Esophagus muscularis mucosa (tissue), 4 donors: ENCODE results near the gene ANKRD35. TPM values are rescaled to one million over a fixed set of nuclear protein-coding genes. Genes with fewer than 3 reads are reported as not detected.

Experiments used
- DNase-seq: peaks from one replicate; pipeline ENCODE4 v3.0.0-alpha.2; 2017; ENCODE audit errors: extremely low spot score
- H3K27ac ChIP-seq, 4 donors: fragments of 200-600 bp; sonication (generic); replicated peaks in 1 of 4; 1 replicate in 3 of 4; 2 replicates in 1 of 4; pipeline ENCODE4 v1.5.1; 2016 to 2019; ENCODE audit warnings: mild to moderate bottlenecking in 1 of 4
- H3K27me3 ChIP-seq, 4 donors: fragments of 200-600 bp; sonication (generic); one replicate each; pipeline versions ENCODE4 v1.5.1 to v1.6.0; 2016 to 2019
- H3K36me3 ChIP-seq, 4 donors: fragments of 200-600 bp; sonication (generic); one replicate each; pipeline ENCODE4 v1.5.1; 2016 to 2019
- H3K4me1 ChIP-seq, 4 donors: fragments of 200-600 bp; sonication (generic); one replicate each; pipeline ENCODE4 v1.5.1; 2016 to 2019
- H3K4me3 ChIP-seq, 4 donors: fragments of 200-600 bp; sonication (generic); 1 replicate in 2 of 4; 2 replicates in 2 of 4; pipeline ENCODE4 v1.5.1; 2016 to 2019; ENCODE audit warnings: mild to moderate bottlenecking in 4 of 4, moderate library complexity in 1 of 4
- H3K9me3 ChIP-seq, 4 donors: fragments of 200-600 bp; sonication (generic); 1 replicate in 3 of 4; 2 replicates in 1 of 4; pipeline ENCODE4 v1.5.1; 2016 to 2019
- CTCF ChIP-seq, 3 experiments: fragments of 200-600 bp in 2 of 3; fragments of 450-650 bp in 1 of 3; sonication (generic) in 2 of 3; IDR thresholded peaks; one replicate each; pipeline ENCODE4 v1.5.1; 2017 to 2019; ENCODE audit warnings: antibody characterized with exemption in 3 of 3, mild to moderate bottlenecking in 2 of 3, moderate library complexity in 1 of 3
- EP300 ChIP-seq: sonication (generic); formaldehyde crosslinking; IDR thresholded peaks from one replicate; pipeline ENCODE4 v1.6.1; 2017; ENCODE audit warnings: antibody characterized with exemption
- POLR2A ChIP-seq: fragments of 450-650 bp; IDR thresholded peaks from one replicate; pipeline ENCODE4 v1.6.1; 2017; ENCODE audit warnings: antibody characterized with exemption, moderate library complexity, mild to moderate bottlenecking, low read depth
- POLR2AphosphoS5 ChIP-seq, 2 donors: sonication (generic); formaldehyde crosslinking; IDR thresholded peaks; one replicate each; pipeline ENCODE4 v1.6.1; 2017; ENCODE audit warnings: antibody characterized with exemption in 2 of 2
- WGBS: methylation state at CpG from one replicate; pipeline ENCODE4 v1.1.5; 2018; 5-methylcytosine and 5-hydroxymethylcytosine counted together
- intact Hi-C: fragments of 100-400 bp; cut with DNase I; formaldehyde crosslinking; loops from one replicate; pipeline ENCODE4 v1.15.1; 2023
- total RNA-seq, 4 donors: library from RNA; depleted of rRNA; stranded (reverse); fragments of >200 nt; gene quantifications; one replicate each; pipeline versions ENCODE4 v1.1.0 to v1.2.1, GENCODE V29; 2016

The ANKRD35 gene
- total RNA-seq, 4 donors from 2014 or later = 4.0 to 11.1 (median 8.4) TPM

- no peaks in the 10 kb centered on the region for H3K27me3 ChIP-seq
- no peaks in the 10 kb centered on the region for H3K9me3 ChIP-seq
- peaks cover 6 to 11% (median 8%) of the 10 kb centered on the region in 4 donors for H3K4me1 ChIP-seq
- H3K27ac ChIP-seq = peak overlapping the region in 1 of 4 donors; percentile 30
- DNase-seq = no peak
- TF ChIP-seq POLR2AphosphoS5 (IDR thresholded peaks at IDR 0.05) = no peak
- TF ChIP-seq POLR2A = no peak
- no peak for TF ChIP-seq CTCF (IDR thresholded peaks at IDR 0.05)
- TF ChIP-seq EP300 = no peak
- peaks cover 0 to 23% (median 5%) of the 10 kb centered on the region in 4 donors for H3K36me3 ChIP-seq
- intact Hi-C loops = no loop called here
- 69% methylated on average over 5 of the region's 5 CpGs for WGBS
- H3K4me3 ChIP-seq = no peak overlapping the region
Measured at GRCh38 chr1:145863282-145864018, 22.2 kb downstream of the ANKRD35 start.

GRCh38 chr1:145859491-145860023 lies 26.1 kb downstream of the ANKRD35 start:
- intact Hi-C loops = no loop called here
- TF ChIP-seq POLR2A (peak; percentile 85), EP300 (no peak), POLR2AphosphoS5 (IDR thresholded peaks at IDR 0.05) (peak; percentile 4 to 76), CTCF (IDR thresholded peaks at IDR 0.05) (peak in 2 of 3 experiments; percentile 12 to 28)
- peak overlapping the region; percentile 87 to 96 (median 94) for H3K27ac ChIP-seq
- peak overlapping the region; percentile 83 to 95 (median 88) for H3K4me3 ChIP-seq
- no peaks in the 10 kb centered on the region for H3K27me3 ChIP-seq
- H3K4me1 ChIP-seq = peaks cover 13 to 24% (median 23%) of the 10 kb centered on the region in 4 donors
- peaks cover 11 to 25% (median 23%) of the 10 kb centered on the region in 4 donors for H3K36me3 ChIP-seq
- peak; percentile 97 for DNase-seq
- 2% methylated on average over 28 of the region's 41 CpGs for WGBS
- no peaks in the 10 kb centered on the region for H3K9me3 ChIP-seq

- H3K9me3 ChIP-seq = no peaks in the 10 kb centered on the region
- peak within 1 kb of the TSS; percentile 87 to 96 (median 94) for H3K27ac ChIP-seq
- H3K4me1 ChIP-seq = peaks cover 13 to 24% (median 23%) of the 10 kb centered on the region in 4 donors
- H3K36me3 ChIP-seq = peaks cover 11 to 31% (median 29%) of the 10 kb centered on the region in 4 donors
- TF ChIP-seq EP300 (no peak), POLR2AphosphoS5 (IDR thresholded peaks at IDR 0.05) (peak; percentile 80 to 93), POLR2A (peak; percentile 59)
- 2% methylated on average over 13 of the region's 42 CpGs for WGBS
- peak; percentile 97 for DNase-seq
- peak within 1 kb of the TSS; percentile 83 to 95 (median 88) for H3K4me3 ChIP-seq
- H3K27me3 ChIP-seq = no peaks in the 10 kb centered on the region
- intact Hi-C loops = no loop called here
Measured at GRCh38 chr1:145858901-145859490, 26.7 kb downstream of the ANKRD35 start, which contains the start of gene PIAS3. TSS of gene PIAS3 (minus strand) at chr1:145859081. CDS start at chr1:145858990, 91 bp downstream.

GRCh38 chr1:145858238-145858900 lies 27.3 kb downstream of the ANKRD35 start:
- no peaks in the 10 kb centered on the region for H3K27me3 ChIP-seq
- peaks cover 13 to 24% (median 23%) of the 10 kb centered on the region in 4 donors for H3K4me1 ChIP-seq
- H3K9me3 ChIP-seq = no peaks in the 10 kb centered on the region
- H3K27ac ChIP-seq = peak overlapping the region; percentile 87 to 96 (median 94)
- under 1% methylated on average over 26 of the region's 35 CpGs for WGBS
- intact Hi-C loops = no loop called here
- H3K4me3 ChIP-seq = peak overlapping the region; percentile 83 to 95 (median 88)
- no peak for TF ChIP-seq EP300
- no peak for TF ChIP-seq POLR2AphosphoS5 (IDR thresholded peaks at IDR 0.05)
- TF ChIP-seq POLR2A = no peak
- TF ChIP-seq CTCF (IDR thresholded peaks at IDR 0.05) = peak in 1 of 3 experiments; percentile 6
- no peak for DNase-seq
- H3K36me3 ChIP-seq = peaks cover 15 to 37% (median 35%) of the 10 kb centered on the region in 4 donors
